Measurements from ENCODE around the gene MC1R.
"Not testable (repeated sequence)": the region's sequence is repeated elsewhere in the genome, so short reads cannot be mapped to it uniquely, and the experiment has no call there.

MC1R gene

DNA sequence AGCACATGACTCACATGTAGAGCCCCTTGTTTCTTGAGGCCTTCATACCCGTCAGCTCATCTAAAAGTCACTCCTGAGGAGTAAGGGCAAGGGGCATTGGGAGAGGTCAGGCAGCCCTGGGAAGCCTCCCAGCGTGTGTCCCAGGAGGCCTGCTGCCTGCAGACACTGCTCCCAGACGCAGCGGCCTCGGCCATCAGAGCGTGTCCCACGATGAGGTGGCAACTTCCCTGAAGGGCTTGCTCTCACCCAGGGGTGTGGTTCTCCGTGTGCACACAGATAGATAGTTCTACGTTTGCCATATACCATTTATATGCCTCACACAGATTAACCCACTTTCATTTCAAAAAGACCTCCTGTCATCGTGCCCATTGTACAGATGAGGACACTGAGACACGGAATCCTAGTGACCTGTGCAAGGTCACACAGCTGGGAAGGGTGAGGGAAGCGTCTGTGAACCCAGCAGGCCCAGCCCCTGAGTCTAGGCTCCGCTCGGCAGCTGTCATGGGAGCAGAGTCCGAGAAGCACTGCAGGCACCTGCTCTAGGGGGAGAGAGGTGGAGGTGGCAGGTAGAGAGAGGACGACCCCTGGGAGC, 12.7 kb downstream of the MC1R start:
- Histone ChIP-seq H3K36me3 (ENCODE audit: insufficient read depth) (no peaks in the 10 kb centered on the region), H3K4me2 (no peak overlapping the region)

DNA sequence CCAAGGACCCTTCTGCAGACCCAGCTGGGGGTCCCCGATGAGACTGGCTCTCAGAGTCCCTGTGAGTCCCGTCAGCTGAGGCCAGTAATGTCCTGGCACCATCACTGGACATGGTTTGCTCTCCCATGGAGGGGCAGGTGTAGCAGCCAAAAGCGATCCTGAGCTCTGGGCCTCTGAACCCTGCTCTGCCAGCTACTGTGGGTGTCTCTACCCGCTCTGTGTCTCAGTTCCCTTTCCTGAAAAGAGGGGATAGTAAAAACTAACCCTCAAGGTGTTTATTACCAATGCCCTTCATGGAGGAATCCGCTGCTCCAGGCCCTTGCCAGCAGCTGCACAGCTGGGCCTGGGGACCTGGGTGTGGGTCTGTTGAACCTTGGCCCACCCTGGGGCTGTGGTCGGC, 13.3 kb downstream of the MC1R start:
- Histone ChIP-seq H3K36me3 (ENCODE audit: insufficient read depth) (no peaks in the 10 kb centered on the region), H2AFZ (ENCODE audit: low read depth) (no peak overlapping the region), H3K4me2 (no peak overlapping the region), H3K79me2 (ENCODE audit: insufficient read depth, low read depth) (no peaks in the 10 kb centered on the region), H3K9ac (no peak overlapping the region), H4K20me1 (ENCODE audit: insufficient read depth) (no peaks in the 10 kb centered on the region), H3K27me3 (ENCODE audit: insufficient read depth, low read depth) (peaks cover 76% of the 10 kb centered on the region), H3K4me3 (IDR thresholded peaks at IDR 0.05; ENCODE audit: insufficient read depth, low read depth, low read length) (no peak overlapping the region), H3K4me1 (ENCODE audit: low read depth, poor library complexity, severe bottlenecking) (no peaks in the 10 kb centered on the region), H3K27ac (no peak overlapping the region)
- TF ChIP-seq, protein P1, sequence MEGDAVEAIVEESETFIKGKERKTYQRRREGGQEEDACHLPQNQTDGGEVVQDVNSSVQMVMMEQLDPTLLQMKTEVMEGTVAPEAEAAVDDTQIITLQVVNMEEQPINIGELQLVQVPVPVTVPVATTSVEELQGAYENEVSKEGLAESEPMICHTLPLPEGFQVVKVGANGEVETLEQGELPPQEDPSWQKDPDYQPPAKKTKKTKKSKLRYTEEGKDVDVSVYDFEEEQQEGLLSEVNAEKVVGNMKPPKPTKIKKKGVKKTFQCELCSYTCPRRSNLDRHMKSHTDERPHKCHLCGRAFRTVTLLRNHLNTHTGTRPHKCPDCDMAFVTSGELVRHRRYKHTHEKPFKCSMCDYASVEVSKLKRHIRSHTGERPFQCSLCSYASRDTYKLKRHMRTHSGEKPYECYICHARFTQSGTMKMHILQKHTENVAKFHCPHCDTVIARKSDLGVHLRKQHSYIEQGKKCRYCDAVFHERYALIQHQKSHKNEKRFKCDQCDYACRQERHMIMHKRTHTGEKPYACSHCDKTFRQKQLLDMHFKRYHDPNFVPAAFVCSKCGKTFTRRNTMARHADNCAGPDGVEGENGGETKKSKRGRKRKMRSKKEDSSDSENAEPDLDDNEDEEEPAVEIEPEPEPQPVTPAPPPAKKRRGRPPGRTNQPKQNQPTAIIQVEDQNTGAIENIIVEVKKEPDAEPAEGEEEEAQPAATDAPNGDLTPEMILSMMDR (conservative IDR thresholded peaks at IDR 0.05; ENCODE audit: low read depth, low read length): no peak

More for the DNA sequence above, 12.7 kb downstream of the MC1R start:
- TF ChIP-seq, protein P1 (conservative IDR thresholded peaks at IDR 0.05; ENCODE audit: low read depth, low read length): no peak
- H3K4me1 ChIP-seq (ENCODE audit: low read depth, poor library complexity, severe bottlenecking): peaks cover 5% of the 10 kb centered on the region
- no peaks in the 10 kb centered on the region for H4K20me1 ChIP-seq (ENCODE audit: insufficient read depth)
- H3K4me3 ChIP-seq (IDR thresholded peaks at IDR 0.05; ENCODE audit: insufficient read depth, low read depth, low read length): no peak overlapping the region
- no peaks in the 10 kb centered on the region for H3K79me2 ChIP-seq (ENCODE audit: insufficient read depth, low read depth)
- no peak overlapping the region for H3K27ac ChIP-seq
- H3K9ac ChIP-seq: no peak overlapping the region
- H3K27me3 ChIP-seq (ENCODE audit: insufficient read depth, low read depth): peaks cover 71% of the 10 kb centered on the region
- H2AFZ ChIP-seq (ENCODE audit: low read depth): no peak overlapping the region

DNA sequence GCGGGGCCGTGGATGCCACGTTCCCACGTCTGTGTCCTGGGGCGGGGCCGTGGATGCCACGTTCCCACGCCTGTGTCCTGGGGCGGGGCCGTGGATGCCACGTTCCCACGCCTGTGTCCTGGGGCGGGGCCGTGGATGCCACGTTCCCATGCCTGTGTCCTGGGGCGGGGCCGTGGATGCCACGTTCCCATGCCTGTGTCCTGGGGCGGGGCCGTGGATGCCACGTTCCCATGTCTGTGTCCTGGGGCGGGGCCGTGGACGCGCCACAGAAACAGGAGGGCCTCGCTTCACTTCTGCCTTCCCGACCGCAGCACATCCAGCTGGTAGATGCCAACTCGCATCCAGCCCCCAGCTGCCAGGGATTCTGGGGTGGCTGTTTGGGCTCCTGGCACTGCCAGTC, 15.4 kb downstream of the MC1R start:
- H3K79me2 ChIP-seq (ENCODE audit: insufficient read depth, low read depth); H3K4me1 ChIP-seq (ENCODE audit: low read depth, poor library complexity, severe bottlenecking); H4K20me1 ChIP-seq (ENCODE audit: insufficient read depth); H3K4me2 ChIP-seq; H3K36me3 ChIP-seq (ENCODE audit: insufficient read depth); H2AFZ ChIP-seq (ENCODE audit: low read depth); H3K4me3 ChIP-seq (IDR thresholded peaks at IDR 0.05; ENCODE audit: insufficient read depth, low read depth, low read length); H3K9ac ChIP-seq; H3K27ac ChIP-seq: not testable (repeated sequence)
- peaks cover 81% of the 10 kb centered on the region for H3K27me3 ChIP-seq (ENCODE audit: insufficient read depth, low read depth)

DNA sequence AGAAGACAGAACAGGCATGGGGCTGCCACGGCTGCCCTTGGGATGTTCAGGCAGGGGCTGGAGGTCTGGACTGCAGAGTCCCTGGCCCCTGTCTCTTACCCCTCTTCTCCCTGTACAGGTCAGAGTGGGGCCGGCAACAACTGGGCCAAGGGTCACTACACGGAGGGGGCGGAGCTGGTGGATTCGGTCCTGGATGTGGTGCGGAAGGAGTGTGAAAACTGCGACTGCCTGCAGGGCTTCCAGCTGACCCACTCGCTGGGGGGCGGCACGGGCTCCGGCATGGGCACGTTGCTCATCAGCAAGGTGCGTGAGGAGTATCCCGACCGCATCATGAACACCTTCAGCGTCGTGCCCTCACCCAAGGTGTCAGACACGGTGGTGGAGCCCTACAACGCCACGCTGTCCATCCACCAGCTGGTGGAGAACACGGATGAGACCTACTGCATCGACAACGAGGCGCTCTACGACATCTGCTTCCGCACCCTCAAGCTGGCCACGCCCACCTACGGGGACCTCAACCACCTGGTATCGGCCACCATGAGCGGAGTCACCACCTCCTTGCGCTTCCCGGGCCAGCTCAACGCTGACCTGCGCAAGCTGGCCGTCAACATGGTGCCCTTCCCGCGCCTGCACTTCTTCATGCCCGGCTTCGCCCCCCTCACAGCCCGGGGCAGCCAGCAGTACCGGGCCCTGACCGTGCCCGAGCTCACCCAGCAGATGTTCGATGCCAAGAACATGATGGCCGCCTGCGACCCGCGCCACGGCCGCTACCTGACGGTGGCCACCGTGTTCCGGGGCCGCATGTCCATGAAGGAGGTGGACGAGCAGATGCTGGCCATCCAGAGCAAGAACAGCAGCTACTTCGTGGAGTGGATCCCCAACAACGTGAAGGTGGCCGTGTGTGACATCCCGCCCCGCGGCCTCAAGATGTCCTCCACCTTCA, 16.2 kb downstream of the MC1R start:
- peaks cover 86% of the 10 kb centered on the region for H3K27me3 ChIP-seq (ENCODE audit: insufficient read depth, low read depth)
- no peaks in the 10 kb centered on the region for H3K79me2 ChIP-seq (ENCODE audit: insufficient read depth, low read depth)
- no peaks in the 10 kb centered on the region for H3K36me3 ChIP-seq (ENCODE audit: insufficient read depth)
- H3K4me3 ChIP-seq (IDR thresholded peaks at IDR 0.05; ENCODE audit: insufficient read depth, low read depth, low read length): no peak overlapping the region
- H3K4me1 ChIP-seq (ENCODE audit: low read depth, poor library complexity, severe bottlenecking): no peaks in the 10 kb centered on the region
- H4K20me1 ChIP-seq (ENCODE audit: insufficient read depth): no peaks in the 10 kb centered on the region
- no peak overlapping the region for H3K27ac ChIP-seq
- H3K9ac ChIP-seq: no peak overlapping the region
- H2AFZ ChIP-seq (ENCODE audit: low read depth): no peak overlapping the region
- TF ChIP-seq, protein P1 (conservative IDR thresholded peaks at IDR 0.05; ENCODE audit: low read depth, low read length): no peak
- H3K4me2 ChIP-seq: no peak overlapping the region

DNA sequence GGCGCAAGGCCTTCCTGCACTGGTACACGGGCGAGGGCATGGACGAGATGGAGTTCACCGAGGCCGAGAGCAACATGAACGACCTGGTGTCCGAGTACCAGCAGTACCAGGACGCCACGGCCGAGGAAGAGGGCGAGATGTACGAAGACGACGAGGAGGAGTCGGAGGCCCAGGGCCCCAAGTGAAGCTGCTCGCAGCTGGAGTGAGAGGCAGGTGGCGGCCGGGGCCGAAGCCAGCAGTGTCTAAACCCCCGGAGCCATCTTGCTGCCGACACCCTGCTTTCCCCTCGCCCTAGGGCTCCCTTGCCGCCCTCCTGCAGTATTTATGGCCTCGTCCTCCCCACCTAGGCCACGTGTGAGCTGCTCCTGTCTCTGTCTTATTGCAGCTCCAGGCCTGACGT, 17.0 kb downstream of the MC1R start:
- H2AFZ ChIP-seq (ENCODE audit: low read depth); H3K4me2 ChIP-seq; H3K79me2 ChIP-seq (ENCODE audit: insufficient read depth, low read depth); H3K4me3 ChIP-seq (IDR thresholded peaks at IDR 0.05; ENCODE audit: insufficient read depth, low read depth, low read length); H3K9ac ChIP-seq; H3K4me1 ChIP-seq (ENCODE audit: low read depth, poor library complexity, severe bottlenecking); H3K27ac ChIP-seq; H4K20me1 ChIP-seq (ENCODE audit: insufficient read depth); H3K36me3 ChIP-seq (ENCODE audit: insufficient read depth): not testable (repeated sequence)
- H3K27me3 ChIP-seq (ENCODE audit: insufficient read depth, low read depth): peaks cover 86% of the 10 kb centered on the region
